Measurements from ENCODE around the gene IGDCC3.

- no peak for TF ChIP-seq POLR2AphosphoS5 (IDR thresholded peaks at IDR 0.05)
- TF ChIP-seq CTCF (IDR thresholded peaks at IDR 0.05) = no peak
- TF ChIP-seq POLR2A (IDR thresholded peaks at IDR 0.05) = no peak
- TF ChIP-seq EP300 (IDR thresholded peaks at IDR 0.05) = no peak
These were observed 28.5 kb downstream of the IGDCC3 start for GRCh38 chr15:65349338-65349737.

Measured in suprapubic skin (tissue), 4 donors.